H9 (cell line): Measurements from ENCODE around the gene CRYGS. TPM values are rescaled to one million over a fixed set of nuclear protein-coding genes. Genes with fewer than 3 reads are reported as not detected.

ENCODE experiments used
- DNase-seq: peaks from one replicate; pipeline ENCODE4 v3.0.0-alpha.2; 2017
- H2AFZ ChIP-seq: one replicate; pipeline ENCODE4 v1.6.1; 2013; ENCODE audit warnings: mild to moderate bottlenecking, low read length, control low read depth, moderate library complexity
- H2AK5ac ChIP-seq: 2 replicates; pipeline ENCODE4 v1.6.1; 2013; ENCODE audit warnings: low read length, control low read depth, mixed read lengths; ENCODE audit not compliant: insufficient read length
- H2BK120ac ChIP-seq: one replicate; pipeline ENCODE4 v1.6.1; 2013; ENCODE audit warnings: low read depth, mild to moderate bottlenecking, low read length, control low read depth, inconsistent platforms; ENCODE audit not compliant: poor library complexity, severe bottlenecking
- H2BK12ac ChIP-seq: 2 replicates; pipeline ENCODE4 v1.6.1; 2013; ENCODE audit warnings: low read length, control low read depth, mixed read lengths, low read depth; ENCODE audit not compliant: insufficient read length
- H2BK15ac ChIP-seq: 2 replicates; pipeline ENCODE4 v1.6.1; 2013; ENCODE audit warnings: low read depth, low read length, control low read depth
- H2BK20ac ChIP-seq: one replicate; pipeline ENCODE4 v1.6.1; 2013; ENCODE audit warnings: low read depth, mild to moderate bottlenecking, low read length, control low read depth, inconsistent platforms; ENCODE audit not compliant: poor library complexity, severe bottlenecking
- H2BK5ac ChIP-seq: 2 replicates; pipeline ENCODE4 v1.6.1; 2013; ENCODE audit warnings: low read length, control low read depth, mixed read lengths; ENCODE audit not compliant: insufficient read length
- H3K14ac ChIP-seq: 2 replicates; pipeline ENCODE4 v1.6.1; 2013; ENCODE audit warnings: low read length, control low read depth; ENCODE audit not compliant: insufficient read depth
- H3K18ac ChIP-seq: 2 replicates; pipeline ENCODE4 v1.6.1; 2013; ENCODE audit warnings: low read depth, mild to moderate bottlenecking, mixed read lengths, low read length, control low read depth; ENCODE audit not compliant: insufficient read length
- H3K23ac ChIP-seq: 2 replicates; pipeline ENCODE4 v1.6.1; 2013; ENCODE audit warnings: low read length, control low read depth, mixed read lengths, low read depth; ENCODE audit not compliant: insufficient read length
- H3K23me2 ChIP-seq: 2 replicates; pipeline ENCODE4 v1.6.1; 2013; ENCODE audit warnings: low read depth, mild to moderate bottlenecking, mixed read lengths, low read length, control low read depth; ENCODE audit not compliant: insufficient read length, poor library complexity, severe bottlenecking
- H3K27ac ChIP-seq: 2 replicates; pipeline ENCODE4 v1.5.1; 2013; ENCODE audit warnings: low read length, control low read depth, mixed read lengths, low read depth; ENCODE audit not compliant: insufficient read length
- H3K27me3 ChIP-seq: 2 replicates; pipeline ENCODE4 v1.6.1; 2013; ENCODE audit warnings: low read length, control low read depth, inconsistent platforms; ENCODE audit not compliant: insufficient read depth
- H3K4ac ChIP-seq: 2 replicates; pipeline ENCODE4 v1.6.1; 2013; ENCODE audit warnings: low read depth, mild to moderate bottlenecking, control low read depth, inconsistent platforms, low read length, moderate library complexity
- H3K4me1 ChIP-seq: 2 replicates; pipeline ENCODE4 v1.6.1; 2013; ENCODE audit warnings: low read length, control low read depth, inconsistent platforms; ENCODE audit not compliant: insufficient read depth
- H3K4me2 ChIP-seq: 2 replicates; pipeline ENCODE4 v1.6.1; 2013; ENCODE audit warnings: low read length, control low read depth, mixed read lengths; ENCODE audit not compliant: insufficient read length, insufficient read depth
- H3K56ac ChIP-seq: 2 replicates; pipeline ENCODE4 v1.6.1; 2013; ENCODE audit warnings: low read depth, mild to moderate bottlenecking, mixed read lengths, low read length, control low read depth; ENCODE audit not compliant: insufficient read length
- H3K79me1 ChIP-seq: 2 replicates; pipeline ENCODE4 v1.6.1; 2013; ENCODE audit warnings: low read depth, mild to moderate bottlenecking, moderate library complexity, low read length, control low read depth, inconsistent platforms; ENCODE audit not compliant: insufficient read depth, poor library complexity, severe bottlenecking
- H3K79me2 ChIP-seq: 2 replicates; pipeline ENCODE4 v1.6.1; 2013; ENCODE audit warnings: low read length, control low read depth, inconsistent platforms; ENCODE audit not compliant: insufficient read depth
- H3K9ac ChIP-seq: 2 replicates; pipeline ENCODE4 v1.6.1; 2013; ENCODE audit warnings: low read length, control low read depth, mixed read lengths; ENCODE audit not compliant: insufficient read length; ENCODE audit errors: extremely low read depth
- H3K9me3 ChIP-seq: one replicate; pipeline ENCODE4 v1.6.1; 2013; ENCODE audit warnings: low read depth, low read length, inconsistent platforms; ENCODE audit not compliant: control insufficient read depth
- H3T11ph ChIP-seq: one replicate; pipeline ENCODE4 v1.6.1; 2013; ENCODE audit warnings: mild to moderate bottlenecking, low read length, control low read depth, inconsistent platforms
- H4K20me1 ChIP-seq: one replicate; pipeline ENCODE4 v1.6.1; 2013; ENCODE audit not compliant: control insufficient read depth, insufficient read length, insufficient read depth
- H4K5ac ChIP-seq: 2 replicates; pipeline ENCODE4 v1.6.1; 2013; ENCODE audit warnings: low read depth, mild to moderate bottlenecking, mixed read lengths, low read length, control low read depth; ENCODE audit not compliant: insufficient read length
- H4K8ac ChIP-seq: replicated peaks from 2 replicates; pipeline ENCODE4 v1.6.1; 2013; ENCODE audit warnings: low read length, control low read depth, mixed read lengths, low read depth; ENCODE audit not compliant: insufficient read length
- H4K91ac ChIP-seq: 2 replicates; pipeline ENCODE4 v1.6.1; 2013; ENCODE audit warnings: low read depth, mild to moderate bottlenecking, moderate library complexity, mixed read lengths, low read length, control low read depth; ENCODE audit not compliant: insufficient read length
- H3K27ac Mint-ChIP-seq, 3 experiments: 2 replicates in 2 of 3; 3 replicates in 1 of 3; pipeline ENCODE4 v1.8.0; 2020 to 2021; ENCODE audit warnings: mixed read lengths in 3 of 3, mild to moderate bottlenecking in 1 of 3, moderate library complexity in 1 of 3
- H3K27me3 Mint-ChIP-seq: 2 replicates; pipeline ENCODE4 v1.8.0; 2021; ENCODE audit warnings: low read depth, mild to moderate bottlenecking, moderate library complexity, mixed read lengths
- H3K36me3 Mint-ChIP-seq, 3 experiments: 2 replicates in 2 of 3; 3 replicates in 1 of 3; pipeline ENCODE4 v1.8.0; 2020 to 2021; ENCODE audit warnings: low read depth in 3 of 3, mixed read lengths in 3 of 3; ENCODE audit not compliant: insufficient read depth in 1 of 3
- H3K4me1 Mint-ChIP-seq, 2 experiments: 2 replicates each; pipeline ENCODE4 v1.8.0; 2020; ENCODE audit warnings: mixed read lengths in 2 of 2
- H3K4me3 Mint-ChIP-seq, 2 experiments: 2 replicates in 1 of 2; 3 replicates in 1 of 2; pipeline ENCODE4 v1.8.0; 2020 to 2021; ENCODE audit warnings: mild to moderate bottlenecking in 2 of 2, mixed read lengths in 2 of 2, moderate library complexity in 1 of 2
- H3K9me3 Mint-ChIP-seq, 2 experiments: 2 replicates in 1 of 2; 3 replicates in 1 of 2; pipeline ENCODE4 v1.8.0; 2020; ENCODE audit warnings: mild to moderate bottlenecking in 2 of 2, mixed read lengths in 2 of 2, moderate library complexity in 1 of 2
- CTCF ChIP-seq: fragments of 200-600 bp; sonication (generic); conservative IDR thresholded peaks from 3 replicates; pipeline ENCODE4 v1.8.0; 2021; ENCODE audit warnings: antibody characterized with exemption, mild to moderate bottlenecking
- WGBS: extraction: QIAGEN DNeasy Blood & Tissue Kit; methylation state at CpG from one replicate; pipeline ENCODE4 v1.1.7; 2013; ENCODE audit warnings: missing lambda C conversion rate, low lambda C conversion rate, mixed read lengths; ENCODE audit not compliant: insufficient read length; ENCODE audit errors: extremely low coverage; 5-methylcytosine and 5-hydroxymethylcytosine counted together
- total RNA-seq: library from RNA; stranded (reverse); gene quantifications from 2 replicates; pipeline ENCODE4 v1.2.1, GENCODE V29; 2021

The CRYGS gene
- total RNA-seq, 1 experiment from 2014 or later = 1.0 TPM

- no CpG with 5 or more reads among the region's 4 CpGs for WGBS
- peaks cover 11 to 12% of the 10 kb centered on the region in 2 experiments; a peak in 3 of 5 replicates for H3K9me3 Mint-ChIP-seq
- Histone ChIP-seq H2AFZ (no peak overlapping the region), H3K4ac (no peak overlapping the region), H3K9me3 (no peaks in the 10 kb centered on the region), H2BK12ac (no peak overlapping the region), H3K9ac (no peak overlapping the region), H4K20me1 (no peaks in the 10 kb centered on the region), H4K8ac (no peak overlapping the region), H3K79me1 (no peaks in the 10 kb centered on the region), H2BK15ac (no peak overlapping the region), H3K79me2 (no peaks in the 10 kb centered on the region), H3K14ac (no peak overlapping the region), H2BK120ac (no peak overlapping the region), H4K91ac (no peak overlapping the region), H3T11ph (no peak overlapping the region), H2BK5ac (no peak overlapping the region), H3K27ac (no peak overlapping the region), H3K4me1 (no peaks in the 10 kb centered on the region), H3K4me2 (no peak overlapping the region), H2BK20ac (peak overlapping the region; percentile 60), H4K5ac (no peak overlapping the region), H3K23me2 (no peaks in the 10 kb centered on the region), H3K23ac (no peak overlapping the region), H3K27me3 (no peaks in the 10 kb centered on the region), H3K56ac (no peak overlapping the region), H2AK5ac (no peak overlapping the region), H3K18ac (no peak overlapping the region)
- H3K36me3 Mint-ChIP-seq = no peaks in the 10 kb centered on the region
- TF ChIP-seq CTCF = no peak
- H3K4me3 Mint-ChIP-seq = no peak overlapping the region
- H3K27me3 Mint-ChIP-seq = peaks cover 10% of the 10 kb centered on the region
- peaks cover 7 to 8% of the 10 kb centered on the region in 2 experiments for H3K4me1 Mint-ChIP-seq
- no peak overlapping the region for H3K27ac Mint-ChIP-seq
- DNase-seq = no peak
Observed at GRCh38 chr3:186497608-186498007, 46.6 kb downstream of the CRYGS start.
